Left lung (tissue), 10 donors: Measurements from ENCODE around the gene RGS7. TPM values are rescaled to one million over a fixed set of nuclear protein-coding genes. Genes with fewer than 3 reads are reported as not detected.

Experiments
- ATAC-seq: fragments of 200-7000 bp; cut with Tn5 transposase; one replicate; pipeline ENCODE4 v1.9.1; 2020; ENCODE audit warnings: moderate library complexity
- DNase-seq, 4 donors: peaks; one replicate each; pipeline ENCODE4 v3.0.0-alpha.2; 2013 to 2020
- H3K27ac ChIP-seq, 2 donors: fragments of 200-600 bp; sonication (generic) in 1 of 2; one replicate each; pipeline versions ENCODE4 v1.5.0 to v1.8.0; 2020 to 2021
- H3K27me3 ChIP-seq, 2 donors: fragments of 200-600 bp; sonication (generic) in 1 of 2; one replicate each; pipeline versions ENCODE4 v1.5.0 to v1.8.0; 2020 to 2021
- H3K36me3 ChIP-seq, 2 donors: fragments of 200-600 bp; sonication (generic) in 1 of 2; one replicate each; pipeline versions ENCODE4 v1.5.0 to v1.8.0; 2020 to 2021
- H3K4me1 ChIP-seq, 2 donors: fragments of 200-600 bp; one replicate each; pipeline ENCODE4 v1.8.0; 2021
- H3K4me3 ChIP-seq, 2 donors: fragments of 200-600 bp; sonication (generic) in 1 of 2; one replicate each; pipeline versions ENCODE4 v1.5.0 to v1.8.0; 2020 to 2021; ENCODE audit warnings: mild to moderate bottlenecking in 1 of 2
- H3K9me3 ChIP-seq, 2 donors: fragments of 200-600 bp; sonication (generic) in 1 of 2; one replicate each; pipeline versions ENCODE4 v1.5.0 to v1.8.0; 2020 to 2021
- CTCF ChIP-seq, 2 donors: fragments of 200-600 bp; sonication (generic) in 1 of 2; IDR thresholded peaks; one replicate each; pipeline versions ENCODE4 v1.5.0 to v1.8.0; 2021; ENCODE audit warnings: antibody characterized with exemption in 2 of 2
- intact Hi-C, 2 donors: fragments of 100-400 bp; cut with DNase I; formaldehyde crosslinking; loops; one replicate each; pipeline versions ENCODE4 v1.11.2 to v1.14.2; 2022
- polyA plus RNA-seq, 6 donors: library from polyadenylated mRNA; unstranded; fragments of 120-200 nt; gene quantifications; one replicate each; pipeline ENCODE4 v1.2.1, GENCODE V29; 2013; ENCODE audit not compliant: insufficient read length in 6 of 6
- total RNA-seq, 2 donors: library from RNA; stranded (reverse); fragmentation: NEBNext Ultra II Directional; extraction: Animal tissue kit (Norgen Biotek cat#: 25700); gene quantifications; one replicate each; pipeline ENCODE4 v1.2.1, GENCODE V29; 2021
- donor health status: DM: no; HTN: yes; CAD: no.
- donor health status: DM: no; HTN: no; CAD: no.

RGS7 gene
- total and polyA plus RNA-seq, 8 donors = 0.11 to 0.43 (median 0.30) TPM; not detected in 2

GRCh38 chr1:240878631-240879030 is 478.4 kb downstream of the RGS7 start:
- Histone ChIP-seq H3K4me3 (no peak overlapping the region), H3K4me1 (no peaks in the 10 kb centered on the region), H3K36me3 (no peaks in the 10 kb centered on the region), H3K9me3 (peaks cover 0 to 17% of the 10 kb centered on the region in 2 donors), H3K27me3 (no peaks in the 10 kb centered on the region), H3K27ac (no peak overlapping the region)
- DNase-seq = no peak
- no peak for ATAC-seq
- no peak for TF ChIP-seq CTCF (IDR thresholded peaks at IDR 0.05)
- intact Hi-C loops = no loop called here

DNA sequence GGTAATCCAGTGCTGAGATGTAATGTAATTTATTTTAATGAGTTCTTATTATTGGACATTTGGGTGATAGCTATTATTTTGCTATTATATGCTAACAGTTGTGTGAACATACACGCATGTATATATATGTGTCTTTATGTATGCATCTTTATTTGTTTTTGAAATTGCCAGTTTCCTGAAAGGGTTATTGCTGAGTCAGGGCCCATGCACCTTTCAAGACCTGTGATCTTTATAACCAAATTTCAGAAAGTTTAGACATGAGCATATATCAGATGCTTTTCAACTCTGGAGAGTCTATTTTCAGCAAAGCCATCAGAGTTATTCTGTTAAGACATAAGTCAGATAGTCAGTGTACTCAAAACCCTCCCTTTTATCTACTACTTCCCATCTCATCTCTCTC is 479.4 kb downstream of the RGS7 start:
- H3K4me1 ChIP-seq = no peaks in the 10 kb centered on the region
- ATAC-seq (no peak), DNase-seq (no peak)
- peaks cover 0 to 14% of the 10 kb centered on the region in 2 donors for H3K9me3 ChIP-seq
- H3K4me3 ChIP-seq = no peak overlapping the region
- H3K27ac ChIP-seq = no peak overlapping the region
- TF ChIP-seq CTCF (IDR thresholded peaks at IDR 0.05) = no peak
- intact Hi-C loops = no loop called here
- H3K27me3 ChIP-seq = no peaks in the 10 kb centered on the region
- no peaks in the 10 kb centered on the region for H3K36me3 ChIP-seq

- no peak overlapping the region for H3K27ac ChIP-seq
- no peak for ATAC-seq
Measured at GRCh38 chr1:240876071-240876470, 480.9 kb downstream of the RGS7 start.

GRCh38 chr1:240869071-240869470 is 487.9 kb downstream of the RGS7 start:
- no peak for TF ChIP-seq CTCF (IDR thresholded peaks at IDR 0.05)
- no peak for ATAC-seq

More at GRCh38 chr1:240876071-240876470, 480.9 kb downstream of the RGS7 start:
- Histone ChIP-seq H3K36me3 (no peaks in the 10 kb centered on the region), H3K9me3 (peaks cover 0 to 14% of the 10 kb centered on the region in 2 donors), H3K27me3 (no peaks in the 10 kb centered on the region), H3K4me3 (no peak overlapping the region), H3K4me1 (no peaks in the 10 kb centered on the region)
- TF ChIP-seq CTCF (IDR thresholded peaks at IDR 0.05) = no peak
- DNase-seq = no peak
- intact Hi-C loops = no loop called here

DNA sequence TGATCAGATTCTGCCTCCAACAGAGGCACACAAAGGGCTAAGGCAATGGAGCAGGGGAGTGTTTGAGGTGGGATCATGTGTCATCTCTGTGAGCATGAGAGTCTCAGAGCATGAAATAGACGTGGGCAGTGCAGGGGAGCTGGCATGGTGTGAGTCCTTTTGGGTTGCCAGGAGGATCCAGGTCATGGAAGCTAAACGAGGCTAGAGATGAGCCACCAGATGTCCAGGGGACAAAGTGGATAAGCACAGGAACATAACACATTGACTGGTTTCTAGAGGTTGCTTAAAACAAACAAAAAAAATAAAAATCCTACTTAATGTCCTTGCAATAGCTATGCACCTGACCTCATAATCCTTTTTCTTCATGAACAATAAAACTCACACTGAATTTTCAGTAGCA is 490.3 kb downstream of the RGS7 start:
- H3K4me1 ChIP-seq = no peaks in the 10 kb centered on the region
- ATAC-seq (no peak), DNase-seq (no peak)
- no peaks in the 10 kb centered on the region for H3K9me3 ChIP-seq
- H3K36me3 ChIP-seq = no peaks in the 10 kb centered on the region
- H3K4me3 ChIP-seq = no peak overlapping the region
- TF ChIP-seq CTCF (IDR thresholded peaks at IDR 0.05) = no peak
- no peak overlapping the region for H3K27ac ChIP-seq
- intact Hi-C loops = no loop called here
- no peaks in the 10 kb centered on the region for H3K27me3 ChIP-seq

More at GRCh38 chr1:240869071-240869470, 487.9 kb downstream of the RGS7 start:
- intact Hi-C loops = no loop called here
- H3K27me3 ChIP-seq = no peaks in the 10 kb centered on the region
- H3K27ac ChIP-seq = no peak overlapping the region
- H3K4me3 ChIP-seq = no peak overlapping the region
- H3K4me1 ChIP-seq = no peaks in the 10 kb centered on the region
- H3K36me3 ChIP-seq = no peaks in the 10 kb centered on the region
- DNase-seq = no peak
- no peaks in the 10 kb centered on the region for H3K9me3 ChIP-seq
